Progenitor cell of endocrine pancreas (in vitro differentiated cells): ENCODE results near the gene RCBTB2. TPM values are rescaled to one million over a fixed set of nuclear protein-coding genes. Genes with fewer than 3 reads are reported as not detected.

Source experiments
- DNase-seq: peaks from one replicate; pipeline ENCODE4 v3.0.0; 2021; ENCODE audit warnings: low spot score; ENCODE audit not compliant: unreplicated experiment
- H3K27ac Mint-ChIP-seq: 2 replicates; pipeline ENCODE4 v1.8.0; 2021; ENCODE audit warnings: mild to moderate bottlenecking, moderate library complexity, mixed read lengths
- H3K27me3 Mint-ChIP-seq: 2 replicates; pipeline ENCODE4 v1.8.0; 2021; ENCODE audit warnings: mixed read lengths
- H3K36me3 Mint-ChIP-seq: 2 replicates; pipeline ENCODE4 v1.8.0; 2022; ENCODE audit warnings: mixed read lengths; ENCODE audit not compliant: insufficient read depth
- H3K4me1 Mint-ChIP-seq: 2 replicates; pipeline ENCODE4 v1.8.0; 2021; ENCODE audit warnings: low read depth, mixed read lengths
- H3K4me3 Mint-ChIP-seq: 2 replicates; pipeline ENCODE4 v1.8.0; 2021; ENCODE audit warnings: low read depth, mild to moderate bottlenecking, moderate library complexity, mixed read lengths
- H3K9me3 Mint-ChIP-seq: 2 replicates; pipeline ENCODE4 v1.8.0; 2021; ENCODE audit warnings: low read depth, mixed read lengths
- total RNA-seq: library from RNA; stranded (reverse); gene quantifications from 2 replicates; pipeline ENCODE4 v1.2.1, GENCODE V29; 2021
- TF ChIP-seq, protein P1 (sequence below): fragments of 200-600 bp; sonication (generic); IDR thresholded peaks from one replicate; pipeline ENCODE4 v1.5.0; 2021; ENCODE audit warnings: antibody characterized with exemption, mild to moderate bottlenecking; ENCODE audit not compliant: unreplicated experiment

RCBTB2 gene
- total RNA-seq, 1 donor from 2014 or later, result 18.9 TPM

DNA sequence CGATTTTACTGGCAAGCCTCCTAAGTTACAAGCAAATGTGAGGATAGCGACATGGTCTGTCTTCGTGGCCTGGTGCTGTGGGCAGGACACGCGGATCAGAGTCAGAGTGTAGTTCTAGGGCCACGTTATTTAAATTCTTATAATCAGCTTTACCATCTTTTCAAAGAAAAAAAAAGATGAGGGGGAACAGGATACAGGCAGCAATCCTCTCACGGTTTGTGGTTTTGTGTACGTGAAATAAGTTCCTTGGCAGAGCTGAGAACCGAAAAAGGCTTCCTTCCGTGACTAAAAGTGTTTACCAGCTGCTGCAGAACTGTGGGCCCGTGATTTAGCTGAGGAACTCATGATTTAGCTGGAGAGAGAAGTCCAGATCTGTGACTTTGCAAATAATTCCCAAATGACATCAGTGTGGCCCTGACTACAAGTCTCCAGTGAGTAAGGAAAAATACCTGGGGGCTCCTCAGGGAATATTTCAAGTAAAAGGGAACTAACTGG is 27.2 kb downstream of the RCBTB2 start:
- Mint-ChIP-seq H3K36me3 (peaks cover 2% of the 10 kb centered on the region), H3K27ac (no peak overlapping the region), H3K27me3 (no peaks in the 10 kb centered on the region), H3K4me1 (peaks cover 5% of the 10 kb centered on the region), H3K9me3 (no peaks in the 10 kb centered on the region), H3K4me3 (no peak overlapping the region)
- TF ChIP-seq, protein P1, sequence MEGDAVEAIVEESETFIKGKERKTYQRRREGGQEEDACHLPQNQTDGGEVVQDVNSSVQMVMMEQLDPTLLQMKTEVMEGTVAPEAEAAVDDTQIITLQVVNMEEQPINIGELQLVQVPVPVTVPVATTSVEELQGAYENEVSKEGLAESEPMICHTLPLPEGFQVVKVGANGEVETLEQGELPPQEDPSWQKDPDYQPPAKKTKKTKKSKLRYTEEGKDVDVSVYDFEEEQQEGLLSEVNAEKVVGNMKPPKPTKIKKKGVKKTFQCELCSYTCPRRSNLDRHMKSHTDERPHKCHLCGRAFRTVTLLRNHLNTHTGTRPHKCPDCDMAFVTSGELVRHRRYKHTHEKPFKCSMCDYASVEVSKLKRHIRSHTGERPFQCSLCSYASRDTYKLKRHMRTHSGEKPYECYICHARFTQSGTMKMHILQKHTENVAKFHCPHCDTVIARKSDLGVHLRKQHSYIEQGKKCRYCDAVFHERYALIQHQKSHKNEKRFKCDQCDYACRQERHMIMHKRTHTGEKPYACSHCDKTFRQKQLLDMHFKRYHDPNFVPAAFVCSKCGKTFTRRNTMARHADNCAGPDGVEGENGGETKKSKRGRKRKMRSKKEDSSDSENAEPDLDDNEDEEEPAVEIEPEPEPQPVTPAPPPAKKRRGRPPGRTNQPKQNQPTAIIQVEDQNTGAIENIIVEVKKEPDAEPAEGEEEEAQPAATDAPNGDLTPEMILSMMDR, result no peak
- DNase-seq, result no peak

DNA sequence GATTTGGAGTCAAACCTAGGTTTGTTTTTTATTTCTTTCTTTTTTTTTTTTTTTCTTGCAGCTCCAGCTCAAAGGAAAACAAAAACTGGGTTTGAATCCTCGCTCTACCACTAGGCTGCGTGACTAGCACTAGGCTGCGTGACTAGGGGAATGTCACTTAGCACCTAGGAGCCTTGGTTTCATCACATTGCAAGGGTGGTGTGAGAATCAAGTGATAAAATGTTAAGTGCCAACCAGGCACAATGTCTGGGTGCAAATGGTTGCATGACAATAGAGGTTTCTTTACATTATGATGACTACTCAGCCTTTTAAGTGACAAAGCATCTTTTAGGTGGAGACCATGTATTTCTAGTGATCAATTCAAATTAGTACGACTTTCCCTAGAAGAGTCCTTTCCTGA is 27.9 kb downstream of the RCBTB2 start:
- no peak overlapping the region for H3K27ac Mint-ChIP-seq
- H3K4me1 Mint-ChIP-seq, result peaks cover 5% of the 10 kb centered on the region
- no peak overlapping the region for H3K4me3 Mint-ChIP-seq
- TF ChIP-seq, protein P1, result no peak
- DNase-seq, result no peak
- no peaks in the 10 kb centered on the region for H3K9me3 Mint-ChIP-seq
- no peaks in the 10 kb centered on the region for H3K27me3 Mint-ChIP-seq
- peaks cover 2% of the 10 kb centered on the region for H3K36me3 Mint-ChIP-seq

DNA sequence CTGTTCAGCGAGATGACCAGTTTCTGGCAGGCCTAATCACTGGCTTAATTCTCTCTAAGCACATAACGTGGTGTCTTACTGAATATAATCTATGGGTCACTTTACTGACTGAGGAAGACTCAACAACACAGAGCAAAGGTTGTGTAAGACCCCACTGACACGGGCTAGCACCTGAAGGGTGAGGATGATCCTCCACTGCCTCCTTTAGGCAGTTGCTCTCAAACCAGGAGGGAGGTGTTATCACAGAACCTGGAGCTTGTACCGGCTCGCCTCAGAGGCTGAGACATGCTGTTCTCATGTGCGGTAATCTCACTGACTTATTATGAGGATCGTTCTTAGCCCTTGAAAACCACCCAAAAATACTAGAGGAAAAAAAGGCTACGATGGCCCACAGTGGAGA is 28.3 kb downstream of the RCBTB2 start:
- Mint-ChIP-seq H3K27me3 (no peaks in the 10 kb centered on the region), H3K27ac (peak overlapping the region; percentile 6), H3K9me3 (no peaks in the 10 kb centered on the region), H3K36me3 (peaks cover 2% of the 10 kb centered on the region), H3K4me1 (peaks cover 5% of the 10 kb centered on the region), H3K4me3 (no peak overlapping the region)
- TF ChIP-seq, protein P1, result no peak
- no peak for DNase-seq

DNA sequence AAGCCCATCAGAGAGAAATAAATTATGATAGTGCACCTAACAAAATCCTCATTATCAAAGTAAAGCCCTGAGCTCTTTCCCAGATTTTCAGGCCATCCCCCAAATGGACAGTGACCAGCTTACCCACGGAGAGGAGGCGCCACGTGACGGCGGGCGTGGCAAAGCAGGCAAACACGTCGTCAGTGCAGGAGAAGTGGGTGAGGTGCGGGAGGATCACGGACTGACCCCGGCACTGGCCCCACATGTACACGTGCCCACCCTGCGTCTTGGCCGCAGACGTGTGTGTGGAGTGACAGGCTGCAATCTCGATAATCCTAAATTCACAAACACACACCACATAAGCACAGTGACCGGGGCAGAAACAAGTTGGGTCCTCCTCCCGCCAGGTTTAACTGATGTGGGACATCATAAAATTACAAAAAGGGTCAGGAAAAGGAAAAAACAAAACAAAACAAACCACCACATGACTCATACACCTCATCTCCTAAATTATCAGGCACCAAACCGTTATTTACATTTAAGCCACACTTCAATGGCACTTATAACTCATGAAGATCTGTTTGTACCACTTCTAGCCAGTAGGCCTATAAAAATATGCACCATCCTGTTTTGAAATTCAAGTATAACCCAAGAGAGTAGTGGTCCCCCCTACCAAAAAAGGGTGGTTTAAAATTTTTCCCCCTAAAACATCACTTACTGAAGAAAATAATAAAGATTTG is 30.1 kb downstream of the RCBTB2 start:
- Mint-ChIP-seq H3K27ac (no peak overlapping the region), H3K9me3 (no peaks in the 10 kb centered on the region), H3K36me3 (peaks cover 5% of the 10 kb centered on the region), H3K4me1 (peaks cover 5% of the 10 kb centered on the region), H3K4me3 (no peak overlapping the region), H3K27me3 (no peaks in the 10 kb centered on the region)
- DNase-seq, result no peak
- TF ChIP-seq, protein P1, result no peak

DNA sequence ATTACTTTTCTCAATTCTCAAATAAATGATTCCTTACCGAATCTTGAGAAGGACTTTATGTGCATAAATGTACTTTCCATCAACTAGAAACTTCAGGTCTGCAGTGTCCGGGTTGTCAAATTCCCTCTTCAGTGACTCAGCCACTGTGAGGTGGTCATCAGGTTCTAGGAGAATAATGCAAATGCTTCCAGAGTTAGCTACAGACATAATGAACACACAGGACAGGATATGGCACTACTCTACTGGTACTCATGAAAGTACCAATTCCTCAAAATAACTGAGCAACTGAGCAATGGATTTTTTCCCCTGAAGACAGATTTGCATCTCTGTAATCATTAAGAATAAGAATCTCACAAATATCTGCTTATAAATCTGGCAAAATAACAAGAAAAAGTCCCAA is 31.2 kb downstream of the RCBTB2 start:
- H3K9me3 Mint-ChIP-seq, result no peaks in the 10 kb centered on the region
- no peak overlapping the region for H3K4me3 Mint-ChIP-seq
- TF ChIP-seq, protein P1, result no peak
- peaks cover 7% of the 10 kb centered on the region for H3K4me1 Mint-ChIP-seq
- H3K27ac Mint-ChIP-seq, result no peak overlapping the region
- no peak for DNase-seq
- H3K36me3 Mint-ChIP-seq, result peaks cover 4% of the 10 kb centered on the region
- no peaks in the 10 kb centered on the region for H3K27me3 Mint-ChIP-seq
